Stimulated activated naive CD4-positive, alpha-beta T cell (primary cell): Measurements from ENCODE around the gene LPAR5.

ENCODE experiments used
- DNase-seq, 6 experiments: peaks; one replicate each; lab custom pipeline; 2025; lab: John Stamatoyannopoulos, UW

Gene LPAR5

GRCh38 chr12:6638305-6638704, 2.5 kb upstream of the LPAR5 start:
- DNase-seq = no peak

GRCh38 chr12:6635375-6635855, 344 bp downstream of the LPAR5 start:
- peak in 1 of 6 experiments; percentile 33 for DNase-seq

GRCh38 chr12:6632026-6632983, 3.5 kb downstream of the LPAR5 start:
- peak; percentile 34 to 69 (median 46) for DNase-seq

GRCh38 chr12:6631549-6631961, 4.2 kb downstream of the LPAR5 start:
- DNase-seq = peak in 3 of 6 experiments; percentile 11 to 41 (median 11)

GRCh38 chr12:6630736-6631135, 5.0 kb downstream of the LPAR5 start:
- DNase-seq = no peak

- DNase-seq = peak; percentile 19 to 68 (median 60)
These were observed 8.1 kb downstream of the LPAR5 start for GRCh38 chr12:6627616-6628015.

GRCh38 chr12:6626654-6627283, 9.0 kb downstream of the LPAR5 start:
- DNase-seq = peak in 1 of 6 experiments; percentile 10

- DNase-seq = no peak
These were observed 14.9 kb downstream of the LPAR5 start for GRCh38 chr12:6620885-6621274.

- peak in 5 of 6 experiments; percentile 14 to 75 (median 51) for DNase-seq
These were observed 15.4 kb downstream of the LPAR5 start for GRCh38 chr12:6620137-6620884.

GRCh38 chr12:6618483-6619225, 17.1 kb downstream of the LPAR5 start:
- no peak for DNase-seq

GRCh38 chr12:6615802-6616201, 20.0 kb downstream of the LPAR5 start:
- no peak for DNase-seq

- no peak for DNase-seq
These were observed 21.1 kb downstream of the LPAR5 start for GRCh38 chr12:6614513-6615172.

- DNase-seq = peak in 3 of 6 experiments; percentile 24 to 31 (median 26)
These were observed 21.8 kb downstream of the LPAR5 start for GRCh38 chr12:6613776-6614512.

GRCh38 chr12:6613015-6613775, 22.6 kb downstream of the LPAR5 start:
- DNase-seq = peak in 1 of 6 experiments; percentile 29

- DNase-seq = no peak
These were observed 23.1 kb downstream of the LPAR5 start for GRCh38 chr12:6612652-6613014.

- peak in 5 of 6 experiments; percentile 24 to 48 (median 37) for DNase-seq
These were observed 23.5 kb downstream of the LPAR5 start for GRCh38 chr12:6612247-6612646.

- DNase-seq = peak; percentile 13 to 71 (median 48)
These were observed 27.0 kb downstream of the LPAR5 start for GRCh38 chr12:6608592-6609281.

GRCh38 chr12:6607751-6608591, 27.8 kb downstream of the LPAR5 start:
- DNase-seq = peak; percentile 33 to 85 (median 56)
